ENCODE data around the gene UFC1.
A peak's percentile ranks its signal among the peaks of the same experiment; 100 is the strongest.

UFC1 gene

GRCh38 chr1:161192476-161193465, 39.0 kb downstream of the UFC1 start:
- no peak for DNase-seq (ENCODE audit: low read depth, low spot score)

DNA sequence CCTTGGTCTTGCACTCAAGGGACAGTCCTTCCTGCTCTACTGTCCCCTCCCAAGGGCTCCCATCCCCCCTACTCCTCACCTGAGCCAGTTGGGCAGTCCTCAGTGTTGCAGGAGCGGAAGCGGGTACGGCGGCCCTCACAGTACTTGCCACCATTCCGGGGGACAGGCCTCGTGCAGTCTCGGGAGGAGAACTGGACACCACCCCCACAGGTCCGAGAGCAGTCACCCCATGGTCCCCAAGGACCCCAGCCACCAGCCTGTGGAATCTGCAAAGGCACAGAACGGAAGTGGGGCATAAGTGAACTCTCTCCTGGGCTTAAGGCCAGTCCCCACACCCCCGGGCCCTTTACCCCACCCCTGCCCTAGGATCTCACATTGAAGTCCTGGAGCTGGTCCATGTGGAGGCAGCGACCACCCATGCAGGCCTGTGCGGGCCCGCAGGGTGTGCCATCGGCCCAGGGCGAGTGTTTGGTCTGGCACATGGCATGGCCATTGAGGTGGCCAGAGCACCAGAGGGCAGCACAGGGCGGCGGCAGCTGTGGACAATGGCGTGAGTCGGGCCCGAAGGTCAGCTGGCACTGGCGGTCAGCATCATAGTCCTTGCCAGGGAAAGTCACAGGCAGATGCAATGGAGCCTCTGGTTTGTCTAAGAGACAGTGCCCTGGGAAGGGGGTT, 39.9 kb downstream of the UFC1 start:
- DNase-seq (ENCODE audit: low read depth, low spot score) = no peak

GRCh38 chr1:161195171-161195570, 41.4 kb downstream of the UFC1 start:
- no peak for DNase-seq (ENCODE audit: low read depth, low spot score)

DNA sequence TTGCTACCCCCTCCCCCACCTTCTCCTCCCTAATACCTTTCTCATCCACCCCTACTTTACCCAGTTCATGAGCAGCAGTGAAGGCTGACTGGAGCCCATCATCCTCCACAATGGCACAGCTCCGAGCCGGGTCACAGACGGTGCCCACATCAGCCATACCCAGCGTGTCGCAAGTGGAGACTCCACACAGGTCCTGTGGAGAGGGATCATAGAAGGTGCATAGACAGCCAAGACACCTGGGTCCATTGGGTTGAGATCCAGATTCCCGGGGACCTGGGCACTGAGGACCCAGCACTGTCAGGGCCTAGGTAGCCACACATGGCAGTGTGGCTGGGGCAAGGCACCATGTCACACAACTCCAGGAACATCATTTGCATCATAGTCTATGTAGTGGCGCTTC, 42.3 kb downstream of the UFC1 start:
- no peak for DNase-seq (ENCODE audit: low read depth, low spot score)

DNA sequence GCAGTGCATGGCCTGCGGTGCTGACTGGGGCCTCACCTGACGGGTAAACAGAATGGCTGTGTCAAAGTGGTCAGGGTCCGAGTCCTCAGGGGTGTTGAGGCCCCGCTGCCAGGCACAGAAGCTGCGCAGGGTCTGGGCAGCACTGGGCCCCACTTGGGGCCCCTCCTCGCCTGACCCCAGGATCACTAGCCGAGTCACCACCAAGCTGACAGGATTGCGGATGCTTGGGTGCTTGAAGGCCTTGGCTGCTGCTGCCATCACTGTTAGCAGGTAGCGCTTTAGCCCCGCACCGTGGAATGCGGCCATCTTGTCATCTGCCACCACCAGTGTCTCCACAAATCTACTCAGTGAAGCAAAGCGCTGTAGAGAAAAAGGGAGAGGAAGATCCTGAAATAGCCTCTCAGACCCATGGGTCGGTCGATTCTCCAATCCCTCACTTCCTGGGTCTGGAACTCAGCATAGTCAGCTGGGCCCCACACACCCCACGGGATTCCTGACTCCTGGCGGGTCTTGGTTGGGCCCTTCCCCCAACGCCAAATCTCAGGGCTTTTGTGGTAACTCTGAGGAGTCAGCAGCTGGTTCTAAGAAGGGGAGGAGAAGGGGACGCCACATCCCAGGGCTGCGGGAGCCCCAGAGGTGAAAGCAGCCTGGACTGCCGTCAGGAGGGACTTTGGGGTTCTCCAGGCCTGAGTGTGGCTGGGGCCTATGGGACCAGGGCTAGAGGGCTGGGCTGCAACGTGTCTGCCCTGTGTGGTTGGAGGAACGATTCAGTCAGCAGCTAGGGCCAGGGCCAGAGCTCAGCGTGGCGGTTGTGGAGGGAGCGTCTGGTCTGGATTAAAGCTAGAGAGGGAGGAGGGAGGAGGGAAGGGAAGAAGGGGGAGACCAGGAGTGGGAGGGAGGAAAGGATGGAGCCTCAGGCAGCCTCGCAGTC, 43.0 kb downstream of the UFC1 start:
- DNase-seq (ENCODE audit: low read depth, low spot score) = no peak

DNA sequence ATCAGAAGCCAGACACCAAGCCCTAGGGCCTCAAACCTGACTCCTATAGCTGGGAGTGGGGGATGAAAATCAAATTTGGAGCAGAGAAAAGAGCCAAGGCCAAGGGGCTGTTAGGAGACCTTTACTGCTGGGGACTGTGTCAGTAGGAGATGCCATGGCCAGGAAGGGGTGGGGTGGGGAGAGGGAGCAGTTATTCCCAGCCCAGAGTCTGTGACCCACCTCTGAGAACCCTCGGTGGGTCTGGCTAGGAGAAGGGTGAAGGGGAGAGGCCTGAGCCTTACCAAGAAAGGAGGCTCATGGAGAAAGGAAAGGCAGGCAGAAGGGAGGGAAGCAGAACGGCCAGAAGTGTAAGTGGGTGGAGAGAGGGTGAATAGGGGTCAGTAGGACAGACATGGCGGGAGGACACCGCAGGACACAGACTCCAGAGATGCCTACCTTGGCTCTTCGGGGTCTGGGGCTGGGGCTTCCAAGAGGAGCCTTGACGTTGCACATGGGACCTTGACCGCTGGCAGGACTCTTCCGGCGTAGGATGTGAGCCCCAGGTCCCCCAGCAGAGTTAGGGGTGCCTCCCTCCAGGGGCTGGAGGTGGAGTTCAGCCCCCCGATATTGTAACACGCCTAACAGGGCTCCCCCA, 43.9 kb downstream of the UFC1 start:
- DNase-seq (ENCODE audit: low read depth, low spot score) = no peak

DNA sequence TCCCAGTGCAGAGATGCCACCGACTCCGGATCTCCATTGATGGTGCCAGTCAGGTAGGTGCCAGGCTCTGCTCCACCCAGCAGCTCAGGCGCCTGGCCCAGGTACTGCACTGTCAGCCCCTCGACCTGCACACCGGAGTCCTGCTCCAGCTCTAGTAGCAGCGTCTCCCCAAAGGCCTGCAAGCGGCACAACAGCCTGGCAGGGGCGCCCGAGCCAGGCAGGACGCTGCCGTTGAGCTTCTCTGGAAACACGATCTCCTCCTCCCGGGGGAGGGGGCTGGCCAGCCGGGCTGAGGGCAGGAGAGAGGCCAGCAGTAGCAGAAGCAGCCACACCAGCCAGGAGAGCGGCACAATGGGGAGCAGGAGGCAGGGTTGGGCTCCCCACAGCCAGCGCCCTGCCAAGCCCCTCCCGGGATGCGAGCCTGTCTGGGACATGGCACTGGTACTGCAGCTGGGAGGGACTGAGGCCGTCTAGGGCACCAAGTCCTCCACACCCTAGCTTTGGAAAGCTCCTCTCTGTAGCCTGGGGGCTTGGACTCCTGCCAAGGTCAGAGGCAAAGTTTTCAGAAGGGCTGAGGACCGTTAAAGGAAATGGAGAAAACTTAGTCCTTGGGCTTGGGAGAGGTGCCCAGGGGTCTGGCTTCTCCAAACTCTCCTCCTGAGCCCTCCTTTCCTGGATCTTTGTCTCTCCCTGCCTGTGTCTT, 44.6 kb downstream of the UFC1 start:
- DNase-seq (ENCODE audit: low read depth, low spot score) = no peak

DNA sequence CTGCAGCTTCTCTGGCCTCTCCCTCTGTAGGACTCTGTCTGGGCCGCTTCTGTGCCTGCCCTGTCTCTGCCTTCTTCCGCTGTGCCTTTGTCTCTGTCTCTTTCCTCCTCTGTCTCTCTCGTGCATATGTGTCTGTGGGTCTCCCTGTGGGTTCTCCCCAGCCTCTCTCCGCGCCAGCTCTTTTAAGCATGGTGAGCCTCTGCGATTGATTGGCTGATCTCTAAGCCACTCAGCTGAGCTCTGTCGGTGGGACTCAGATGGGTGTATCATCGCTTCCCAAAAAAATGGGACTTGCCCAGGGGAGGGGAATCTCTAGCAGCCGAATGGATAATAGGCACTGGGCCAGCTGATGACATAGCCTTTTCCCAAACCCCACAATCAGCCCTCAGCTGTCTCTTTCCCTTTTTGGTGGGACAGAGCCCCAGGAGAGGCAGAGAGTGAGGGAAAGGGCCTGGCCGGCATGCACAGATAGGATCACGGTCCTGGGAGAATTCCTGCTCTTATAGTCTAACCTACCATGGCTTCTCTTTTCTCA, 45.2 kb downstream of the UFC1 start, which contains the start of gene ADAMTS4:
Gene ADAMTS4 (minus strand): TSS at position 158 of the 535 bp plus-strand sequence. CDS start 427 bp downstream, outside the sequence.
- no peak for DNase-seq (ENCODE audit: low read depth, low spot score)

DNA sequence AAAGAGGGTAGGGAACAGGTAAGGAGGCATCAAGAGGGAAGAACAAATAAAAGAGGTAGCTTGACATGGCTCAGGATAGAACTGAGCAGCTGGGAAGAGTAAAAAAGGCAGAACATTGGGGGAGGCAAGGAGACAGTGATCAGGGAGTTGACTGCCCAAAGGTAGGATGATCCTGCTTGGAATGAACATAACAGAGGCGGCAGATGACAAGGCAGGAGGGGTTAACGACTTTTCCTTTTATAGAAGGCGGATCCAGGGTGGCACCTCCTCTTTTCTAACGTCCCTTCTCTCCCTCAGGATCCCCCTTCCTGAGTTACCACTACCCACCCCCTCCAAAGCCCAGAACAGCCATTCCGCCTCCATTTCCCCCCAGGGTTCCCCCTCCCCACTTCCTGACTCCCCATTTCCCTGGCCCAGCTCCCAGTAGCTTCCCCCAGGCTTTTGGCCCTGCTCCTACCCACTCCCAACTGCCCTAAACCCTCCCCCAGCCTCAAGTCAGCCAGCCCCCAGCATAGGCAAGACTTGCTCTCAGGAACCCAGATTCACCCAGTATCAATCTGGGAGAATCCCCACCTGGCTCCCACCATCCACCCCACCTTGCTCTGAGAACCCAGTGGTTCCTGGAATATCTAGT, 45.8 kb downstream of the UFC1 start:
- no peak for DNase-seq (ENCODE audit: low read depth, low spot score)

DNA sequence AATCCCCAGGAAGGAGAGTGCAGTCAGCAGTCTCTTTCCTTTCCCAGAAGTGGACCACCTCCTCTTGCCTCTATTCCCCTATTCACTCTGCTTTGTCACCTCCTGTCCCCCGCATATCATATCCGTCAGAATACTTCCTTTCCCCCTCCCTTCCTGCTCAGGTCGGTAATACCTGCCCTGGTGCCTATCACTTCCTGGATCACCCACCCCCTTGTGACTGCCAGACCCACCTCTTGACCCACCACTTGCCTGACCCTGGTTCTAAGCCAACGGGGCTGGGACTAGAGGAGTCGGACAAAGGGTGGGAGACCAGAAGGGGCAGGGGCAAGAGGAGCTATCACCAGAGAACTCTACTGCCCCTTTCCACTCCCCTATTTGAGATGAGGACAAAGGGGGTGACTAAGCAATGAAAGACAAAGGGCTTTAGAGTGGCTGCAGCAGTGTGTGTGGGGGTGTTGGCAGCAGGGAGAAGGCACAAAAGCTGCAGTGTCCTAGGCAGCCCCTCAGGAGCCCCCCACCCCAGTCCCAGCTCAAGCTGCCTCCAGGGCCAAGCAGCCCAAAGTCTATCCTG, 46.7 kb downstream of the UFC1 start:
- no peak for DNase-seq (ENCODE audit: low read depth, low spot score)

- no peak for DNase-seq (ENCODE audit: low read depth, low spot score)
These were observed 47.4 kb downstream of the UFC1 start for GRCh38 chr1:161200992-161201835.

GRCh38 chr1:161201836-161202712, 48.3 kb downstream of the UFC1 start, which contains the start of gene NDUFS2:
Gene NDUFS2 (plus strand): TSS chr1:161202367. CDS start chr1:161202386, 19 bp downstream.
- DNase-seq (ENCODE audit: low read depth, low spot score) = peak; percentile 89

DNA sequence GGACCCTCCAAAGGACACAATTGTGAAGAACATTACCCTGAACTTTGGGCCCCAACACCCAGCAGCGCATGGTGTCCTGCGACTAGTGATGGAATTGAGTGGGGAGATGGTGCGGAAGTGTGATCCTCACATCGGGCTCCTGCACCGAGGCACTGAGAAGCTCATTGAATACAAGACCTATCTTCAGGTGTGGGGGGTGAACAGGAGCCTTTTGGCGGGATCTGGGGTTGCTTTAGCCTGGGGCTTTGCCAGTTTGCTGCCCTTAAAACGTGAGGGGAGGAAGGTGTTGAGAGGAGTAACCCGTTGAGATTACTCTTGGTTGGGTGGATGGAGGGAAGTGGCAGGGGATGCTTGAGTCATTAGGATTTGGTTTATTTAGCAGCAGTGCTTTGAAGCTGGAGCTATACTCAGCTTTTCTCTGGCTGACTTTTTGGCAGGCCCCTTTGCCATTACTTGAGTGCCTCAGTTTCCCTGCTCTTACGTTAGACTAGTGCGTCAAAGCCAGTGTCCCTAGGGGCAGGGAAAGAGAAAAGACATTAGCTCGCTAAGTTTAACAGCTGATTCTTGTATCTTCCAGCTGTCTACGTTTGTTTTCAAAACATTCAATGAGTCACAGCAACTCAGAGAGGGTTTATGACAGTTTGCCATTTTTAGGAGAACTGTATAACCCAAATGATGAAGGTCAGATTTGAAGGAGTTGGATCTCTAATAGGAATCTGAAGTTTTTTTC, 52.8 kb downstream of the UFC1 start:
- DNase-seq (ENCODE audit: low read depth, low spot score) = no peak

- no peak for DNase-seq (ENCODE audit: low read depth, low spot score)
These were observed 53.4 kb downstream of the UFC1 start for GRCh38 chr1:161207173-161207572.

All from activated naive CD8-positive, alpha-beta T cell treated with anti-CD3 and anti-CD28 coated beads, Interleukin-2, amount 50 U/mL, for 16 hours (primary cell).